Measurements from ENCODE around the gene TP73.

The TP73 gene

GRCh38 chr1:3706651-3707297 lies 54.5 kb downstream of the TP73 start:
- Histone ChIP-seq H3K4me3 (ENCODE audit: low read length) (no peak overlapping the region), H3K27me3 (ENCODE audit: control insufficient read depth, insufficient read depth, low read length) (peaks cover 25% of the 10 kb centered on the region)

GRCh38 chr1:3707298-3707938 lies 55.1 kb downstream of the TP73 start:
- no peaks in the 10 kb centered on the region for H3K9me3 ChIP-seq (ENCODE audit: control insufficient read depth, low read length)
- H3K36me3 ChIP-seq (ENCODE audit: control insufficient read depth, insufficient read depth, low read length): no peaks in the 10 kb centered on the region
- peaks cover 25% of the 10 kb centered on the region for H3K27me3 ChIP-seq (ENCODE audit: control insufficient read depth, insufficient read depth, low read length)
- no peaks in the 10 kb centered on the region for H3K4me1 ChIP-seq (ENCODE audit: control insufficient read depth, insufficient read depth, low read length)
- H3K4me3 ChIP-seq (ENCODE audit: low read length): no peak overlapping the region
- no peak overlapping the region for H3K9ac ChIP-seq (ENCODE audit: low read length)

More at GRCh38 chr1:3706651-3707297, 54.5 kb downstream of the TP73 start:
- Histone ChIP-seq H3K9ac (ENCODE audit: low read length) (no peak overlapping the region), H3K9me3 (ENCODE audit: control insufficient read depth, low read length) (no peaks in the 10 kb centered on the region), H3K4me1 (ENCODE audit: control insufficient read depth, insufficient read depth, low read length) (no peaks in the 10 kb centered on the region), H3K36me3 (ENCODE audit: control insufficient read depth, insufficient read depth, low read length) (no peaks in the 10 kb centered on the region)

- H3K9me3 ChIP-seq (ENCODE audit: control insufficient read depth, low read length): no peaks in the 10 kb centered on the region
- peaks cover 25% of the 10 kb centered on the region for H3K27me3 ChIP-seq (ENCODE audit: control insufficient read depth, insufficient read depth, low read length)
- H3K4me1 ChIP-seq (ENCODE audit: control insufficient read depth, insufficient read depth, low read length): no peaks in the 10 kb centered on the region
- no peaks in the 10 kb centered on the region for H3K36me3 ChIP-seq (ENCODE audit: control insufficient read depth, insufficient read depth, low read length)
- no peak overlapping the region for H3K9ac ChIP-seq (ENCODE audit: low read length)
- no peak overlapping the region for H3K4me3 ChIP-seq (ENCODE audit: low read length)
Observed at GRCh38 chr1:3707939-3708328, 55.6 kb downstream of the TP73 start.

- Histone ChIP-seq H3K9ac (ENCODE audit: low read length) (no peak overlapping the region), H3K4me3 (ENCODE audit: low read length) (no peak overlapping the region), H3K9me3 (ENCODE audit: control insufficient read depth, low read length) (no peaks in the 10 kb centered on the region), H3K4me1 (ENCODE audit: control insufficient read depth, insufficient read depth, low read length) (no peaks in the 10 kb centered on the region), H3K27me3 (ENCODE audit: control insufficient read depth, insufficient read depth, low read length) (peaks cover 25% of the 10 kb centered on the region), H3K36me3 (ENCODE audit: control insufficient read depth, insufficient read depth, low read length) (no peaks in the 10 kb centered on the region)
Observed at GRCh38 chr1:3708791-3709190, 56.5 kb downstream of the TP73 start.

- H3K36me3 ChIP-seq (ENCODE audit: control insufficient read depth, insufficient read depth, low read length): no peaks in the 10 kb centered on the region
- no peaks in the 10 kb centered on the region for H3K9me3 ChIP-seq (ENCODE audit: control insufficient read depth, low read length)
- H3K4me3 ChIP-seq (ENCODE audit: low read length): no peak overlapping the region
- H3K9ac ChIP-seq (ENCODE audit: low read length): no peak overlapping the region
- peaks cover 28% of the 10 kb centered on the region for H3K27me3 ChIP-seq (ENCODE audit: control insufficient read depth, insufficient read depth, low read length)
- H3K4me1 ChIP-seq (ENCODE audit: control insufficient read depth, insufficient read depth, low read length): no peaks in the 10 kb centered on the region
Observed at GRCh38 chr1:3710251-3710650, 57.9 kb downstream of the TP73 start.

GRCh38 chr1:3711381-3711779 lies 59.1 kb downstream of the TP73 start:
- Histone ChIP-seq H3K4me3 (ENCODE audit: low read length) (no peak overlapping the region), H3K36me3 (ENCODE audit: control insufficient read depth, insufficient read depth, low read length) (no peaks in the 10 kb centered on the region), H3K27me3 (ENCODE audit: control insufficient read depth, insufficient read depth, low read length) (peaks cover 28% of the 10 kb centered on the region), H3K9me3 (ENCODE audit: control insufficient read depth, low read length) (no peaks in the 10 kb centered on the region), H3K9ac (ENCODE audit: low read length) (no peak overlapping the region), H3K4me1 (ENCODE audit: control insufficient read depth, insufficient read depth, low read length) (no peaks in the 10 kb centered on the region)

- Histone ChIP-seq H3K9ac (ENCODE audit: low read length) (no peak overlapping the region), H3K27me3 (ENCODE audit: control insufficient read depth, insufficient read depth, low read length) (peaks cover 28% of the 10 kb centered on the region), H3K36me3 (ENCODE audit: control insufficient read depth, insufficient read depth, low read length) (no peaks in the 10 kb centered on the region), H3K4me3 (ENCODE audit: low read length) (no peak overlapping the region), H3K4me1 (ENCODE audit: control insufficient read depth, insufficient read depth, low read length) (no peaks in the 10 kb centered on the region), H3K9me3 (ENCODE audit: control insufficient read depth, low read length) (no peaks in the 10 kb centered on the region)
Observed at GRCh38 chr1:3711780-3712451, 59.6 kb downstream of the TP73 start.

- Histone ChIP-seq H3K9ac (ENCODE audit: low read length) (no peak overlapping the region), H3K4me3 (ENCODE audit: low read length) (no peak overlapping the region), H3K9me3 (ENCODE audit: control insufficient read depth, low read length) (no peaks in the 10 kb centered on the region), H3K27me3 (ENCODE audit: control insufficient read depth, insufficient read depth, low read length) (peaks cover 27% of the 10 kb centered on the region), H3K36me3 (ENCODE audit: control insufficient read depth, insufficient read depth, low read length) (no peaks in the 10 kb centered on the region), H3K4me1 (ENCODE audit: control insufficient read depth, insufficient read depth, low read length) (no peaks in the 10 kb centered on the region)
Observed at GRCh38 chr1:3712573-3713535, 60.5 kb downstream of the TP73 start.

GRCh38 chr1:3713840-3714239 lies 61.5 kb downstream of the TP73 start:
- no peaks in the 10 kb centered on the region for H3K9me3 ChIP-seq (ENCODE audit: control insufficient read depth, low read length)
- H3K27me3 ChIP-seq (ENCODE audit: control insufficient read depth, insufficient read depth, low read length): peaks cover 27% of the 10 kb centered on the region
- no peaks in the 10 kb centered on the region for H3K36me3 ChIP-seq (ENCODE audit: control insufficient read depth, insufficient read depth, low read length)
- no peak overlapping the region for H3K4me3 ChIP-seq (ENCODE audit: low read length)
- no peaks in the 10 kb centered on the region for H3K4me1 ChIP-seq (ENCODE audit: control insufficient read depth, insufficient read depth, low read length)
- H3K9ac ChIP-seq (ENCODE audit: low read length): no peak overlapping the region

- H3K4me1 ChIP-seq (ENCODE audit: control insufficient read depth, insufficient read depth, low read length): no peaks in the 10 kb centered on the region
- H3K4me3 ChIP-seq (ENCODE audit: low read length): no peak overlapping the region
- H3K9me3 ChIP-seq (ENCODE audit: control insufficient read depth, low read length): no peaks in the 10 kb centered on the region
- H3K27me3 ChIP-seq (ENCODE audit: control insufficient read depth, insufficient read depth, low read length): peaks cover 27% of the 10 kb centered on the region
- H3K9ac ChIP-seq (ENCODE audit: low read length): no peak overlapping the region
- no peaks in the 10 kb centered on the region for H3K36me3 ChIP-seq (ENCODE audit: control insufficient read depth, insufficient read depth, low read length)
Observed at GRCh38 chr1:3714284-3714741, 62.0 kb downstream of the TP73 start.

GRCh38 chr1:3714814-3715213 lies 62.5 kb downstream of the TP73 start:
- Histone ChIP-seq H3K9me3 (ENCODE audit: control insufficient read depth, low read length) (no peaks in the 10 kb centered on the region), H3K9ac (ENCODE audit: low read length) (no peak overlapping the region), H3K4me1 (ENCODE audit: control insufficient read depth, insufficient read depth, low read length) (no peaks in the 10 kb centered on the region), H3K27me3 (ENCODE audit: control insufficient read depth, insufficient read depth, low read length) (peaks cover 28% of the 10 kb centered on the region), H3K36me3 (ENCODE audit: control insufficient read depth, insufficient read depth, low read length) (no peaks in the 10 kb centered on the region), H3K4me3 (ENCODE audit: low read length) (no peak overlapping the region)

Measured in mucosa of stomach (tissue), 1 donor.